ENCODE measurements around the gene SLIT3. TPM values are rescaled to one million over a fixed set of nuclear protein-coding genes. Genes with fewer than 3 reads are reported as not detected.

SLIT3 gene
- total RNA-seq, 1 experiment from 2014 or later: not detected

GRCh38 chr5:169302491-169303118 is 1.7 kb upstream of the SLIT3 start:
- ChIA-PET CTCF (no interaction called here), POLR2A (ENCODE audit: unreplicated experiment) (no interaction called here)
- H3K4me1 ChIP-seq (replicated peaks; ENCODE audit: insufficient read depth): no peaks in the 10 kb centered on the region
- no peaks in the 10 kb centered on the region for H4K20me1 ChIP-seq (ENCODE audit: insufficient read depth)
- no peak overlapping the region for H3K27ac ChIP-seq
- intact Hi-C loops (cut with micrococcal nuclease; ENCODE audit: unreplicated experiment): loop anchor here (1.0 to 10.0 kb wide), 3 partner anchors 112 to 315 kb away; no protein-coding TSS in a partner anchor
- no peaks in the 10 kb centered on the region for H3K9me3 ChIP-seq (ENCODE audit: insufficient read depth, low read depth)
- H3K79me2 ChIP-seq (ENCODE audit: low read depth): no peaks in the 10 kb centered on the region
- H3K36me3 ChIP-seq (ENCODE audit: low read depth): no peaks in the 10 kb centered on the region
- H3K27me3 ChIP-seq (ENCODE audit: insufficient read depth, low read depth): 0 out of 2 replicates have a peak, but pooled peaks cover 10% of the 10 kb centered on the region
- no peak for TF ChIP-seq EZH2 (IDR thresholded peaks at IDR 0.05; ENCODE audit: low read depth)
- peak; percentile 92 for TF ChIP-seq CTCF (conservative IDR thresholded peaks at IDR 0.05)
- peak; percentile 42 to 56 for DNase-seq
- no peaks in the 10 kb centered on the region for H3K9me2 ChIP-seq (ENCODE audit: insufficient read depth)
- no peaks in the 10 kb centered on the region for H3F3A ChIP-seq (ENCODE audit: insufficient read depth, low read depth)
- no peak overlapping the region for H2AFZ ChIP-seq
- H3K4me3 ChIP-seq: no peak overlapping the region
- H3K4me2 ChIP-seq: no peak overlapping the region
- BruUV-seq (replicated peaks): no TSS peak

- ChIA-PET POLR2A (ENCODE audit: unreplicated experiment) (no interaction called here), CTCF (no interaction called here)
- Histone ChIP-seq H3K4me3 (no peak overlapping the region), H3K4me2 (no peak overlapping the region), H3K79me2 (ENCODE audit: low read depth) (no peaks in the 10 kb centered on the region), H3K27me3 (ENCODE audit: insufficient read depth, low read depth) (0 out of 2 replicates have a peak, but pooled peaks cover 10% of the 10 kb centered on the region), H3K4me1 (replicated peaks; ENCODE audit: insufficient read depth) (no peaks in the 10 kb centered on the region), H3K27ac (no peak overlapping the region), H3K9me2 (ENCODE audit: insufficient read depth) (no peaks in the 10 kb centered on the region), H2AFZ (no peak overlapping the region), H3K36me3 (ENCODE audit: low read depth) (no peaks in the 10 kb centered on the region), H3F3A (ENCODE audit: insufficient read depth, low read depth) (no peaks in the 10 kb centered on the region), H4K20me1 (ENCODE audit: insufficient read depth) (no peaks in the 10 kb centered on the region), H3K9me3 (ENCODE audit: insufficient read depth, low read depth) (no peaks in the 10 kb centered on the region)
- TF ChIP-seq CTCF (conservative IDR thresholded peaks at IDR 0.05): no peak
- no peak for TF ChIP-seq EZH2 (IDR thresholded peaks at IDR 0.05; ENCODE audit: low read depth)
- BruUV-seq (replicated peaks): no TSS peak
- intact Hi-C loops (cut with micrococcal nuclease; ENCODE audit: unreplicated experiment): loop anchor here (1.0 to 10.0 kb wide), 3 partner anchors 113 to 315 kb away; no protein-coding TSS in a partner anchor
- no peak for DNase-seq
These were observed 1.0 kb upstream of the SLIT3 start for GRCh38 chr5:169301986-169302385.

- no peak for TF ChIP-seq EZH2 (IDR thresholded peaks at IDR 0.05; ENCODE audit: low read depth)
- no peak overlapping the region for H3K4me2 ChIP-seq
- H3K4me1 ChIP-seq (replicated peaks; ENCODE audit: insufficient read depth): no peaks in the 10 kb centered on the region
- intact Hi-C loops (cut with micrococcal nuclease; ENCODE audit: unreplicated experiment): loop anchor here (5.0 to 10.0 kb wide), 2 partner anchors 113 to 314 kb away; no protein-coding TSS in a partner anchor
- DNase-seq: no peak
- no peak overlapping the region for H2AFZ ChIP-seq
- no peaks in the 10 kb centered on the region for H3K9me2 ChIP-seq (ENCODE audit: insufficient read depth)
- ChIA-PET POLR2A (ENCODE audit: unreplicated experiment) (no interaction called here), CTCF (no interaction called here)
- BruUV-seq (replicated peaks): no TSS peak
- no peaks in the 10 kb centered on the region for H3F3A ChIP-seq (ENCODE audit: insufficient read depth, low read depth)
- H3K36me3 ChIP-seq (ENCODE audit: low read depth): no peaks in the 10 kb centered on the region
- H4K20me1 ChIP-seq (ENCODE audit: insufficient read depth): no peaks in the 10 kb centered on the region
- H3K79me2 ChIP-seq (ENCODE audit: low read depth): no peaks in the 10 kb centered on the region
- H3K27ac ChIP-seq: no peak overlapping the region
- H3K9me3 ChIP-seq (ENCODE audit: insufficient read depth, low read depth): no peaks in the 10 kb centered on the region
- H3K4me3 ChIP-seq: no peak overlapping the region
- H3K27me3 ChIP-seq (ENCODE audit: insufficient read depth, low read depth): 0 out of 2 replicates have a peak, but pooled peaks cover 10% of the 10 kb centered on the region
These were observed 521 bp upstream of the SLIT3 start for GRCh38 chr5:169301386-169301934.

Measured in PC-9 (cell line).